ENCODE measurements around the gene ACSF3. TPM values are rescaled to one million over a fixed set of nuclear protein-coding genes. Genes with fewer than 3 reads are reported as not detected.

ACSF3 gene
- total RNA-seq, 6 experiments from 2014 or later = 18.4 to 24.2 (median 21.2) TPM

DNA sequence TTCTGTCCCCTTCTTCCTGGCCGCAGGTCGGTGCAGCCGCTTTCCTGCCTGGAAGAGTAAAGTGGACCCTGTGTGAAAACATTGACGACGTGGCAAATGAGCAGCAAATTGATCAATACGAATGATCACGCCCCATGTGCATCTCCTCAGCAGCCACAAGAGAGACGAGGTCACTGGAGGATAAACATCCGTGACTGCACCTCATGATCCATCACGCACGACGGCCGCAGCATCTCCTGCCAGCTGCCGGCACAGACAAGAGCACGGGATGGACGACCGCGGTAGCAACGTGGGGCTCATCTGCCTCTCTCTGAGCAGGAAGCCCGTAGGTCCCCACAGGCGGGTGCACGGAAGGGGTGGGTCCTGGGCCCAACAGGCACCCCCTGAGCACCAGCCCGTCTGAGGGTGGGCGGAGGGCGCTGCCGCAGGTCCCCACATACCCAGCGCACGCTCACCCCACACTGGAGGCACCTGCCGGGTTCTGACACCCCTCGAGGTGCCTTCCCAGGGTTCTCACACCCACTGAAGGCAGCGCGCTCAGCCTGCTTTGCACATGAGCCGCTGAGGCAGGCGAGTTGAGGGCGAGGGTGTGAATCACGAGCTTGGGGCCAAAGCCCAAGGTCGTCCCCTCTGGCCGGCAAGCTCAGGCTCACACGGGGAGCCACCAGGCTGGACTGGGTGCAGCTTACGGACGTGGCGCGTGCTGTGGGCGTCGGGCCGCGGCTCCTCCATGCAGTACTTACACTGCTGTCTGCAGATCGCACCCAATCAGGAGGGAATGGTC, 65.6 kb downstream of the ACSF3 start:
- TF ChIP-seq, protein P1, sequence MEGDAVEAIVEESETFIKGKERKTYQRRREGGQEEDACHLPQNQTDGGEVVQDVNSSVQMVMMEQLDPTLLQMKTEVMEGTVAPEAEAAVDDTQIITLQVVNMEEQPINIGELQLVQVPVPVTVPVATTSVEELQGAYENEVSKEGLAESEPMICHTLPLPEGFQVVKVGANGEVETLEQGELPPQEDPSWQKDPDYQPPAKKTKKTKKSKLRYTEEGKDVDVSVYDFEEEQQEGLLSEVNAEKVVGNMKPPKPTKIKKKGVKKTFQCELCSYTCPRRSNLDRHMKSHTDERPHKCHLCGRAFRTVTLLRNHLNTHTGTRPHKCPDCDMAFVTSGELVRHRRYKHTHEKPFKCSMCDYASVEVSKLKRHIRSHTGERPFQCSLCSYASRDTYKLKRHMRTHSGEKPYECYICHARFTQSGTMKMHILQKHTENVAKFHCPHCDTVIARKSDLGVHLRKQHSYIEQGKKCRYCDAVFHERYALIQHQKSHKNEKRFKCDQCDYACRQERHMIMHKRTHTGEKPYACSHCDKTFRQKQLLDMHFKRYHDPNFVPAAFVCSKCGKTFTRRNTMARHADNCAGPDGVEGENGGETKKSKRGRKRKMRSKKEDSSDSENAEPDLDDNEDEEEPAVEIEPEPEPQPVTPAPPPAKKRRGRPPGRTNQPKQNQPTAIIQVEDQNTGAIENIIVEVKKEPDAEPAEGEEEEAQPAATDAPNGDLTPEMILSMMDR (IDR thresholded peaks at IDR 0.05) = no peak
- Mint-ChIP-seq H3K4me3 (no peak overlapping the region), H3K9me3 (peaks cover 9% of the 10 kb centered on the region), H3K27ac (no peak overlapping the region), H3K27me3 (ENCODE audit: insufficient read depth) (peaks cover 10% of the 10 kb centered on the region), H3K36me3 (ENCODE audit: low read depth) (no peaks in the 10 kb centered on the region), H3K4me1 (ENCODE audit: low read depth) (peaks cover 24% of the 10 kb centered on the region)
- no peak for DNase-seq

DNA sequence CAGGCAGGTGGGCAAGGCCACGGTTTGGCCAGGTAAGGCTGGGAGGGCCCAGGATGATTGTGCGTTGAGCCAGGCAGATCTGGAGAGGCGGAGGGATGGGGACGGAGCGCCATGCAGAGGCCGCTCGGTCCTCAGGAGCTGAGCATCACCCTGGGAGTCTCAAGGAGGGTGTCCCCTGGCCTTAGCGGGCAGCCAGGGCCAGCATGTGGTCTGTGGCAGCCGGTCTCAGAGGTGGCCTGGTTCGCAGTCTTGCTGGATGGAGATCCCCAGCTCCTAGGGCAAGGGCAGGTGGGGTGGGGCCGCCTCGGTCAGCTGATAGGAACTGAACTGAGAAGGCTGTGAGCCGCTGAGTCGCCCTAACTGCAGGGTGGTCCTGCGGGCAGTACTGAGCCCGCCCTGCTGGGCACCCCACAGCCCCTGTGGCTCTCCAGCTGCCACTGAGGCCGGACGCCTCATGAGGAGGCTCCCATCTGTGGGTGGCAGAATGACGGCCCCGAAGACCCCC, 66.2 kb downstream of the ACSF3 start:
- no peak overlapping the region for H3K4me3 Mint-ChIP-seq
- H3K9me3 Mint-ChIP-seq = peaks cover 9% of the 10 kb centered on the region
- peaks cover 10% of the 10 kb centered on the region for H3K27me3 Mint-ChIP-seq (ENCODE audit: insufficient read depth)
- H3K36me3 Mint-ChIP-seq (ENCODE audit: low read depth) = no peaks in the 10 kb centered on the region
- peaks cover 21% of the 10 kb centered on the region for H3K4me1 Mint-ChIP-seq (ENCODE audit: low read depth)
- TF ChIP-seq, protein P1 (IDR thresholded peaks at IDR 0.05) = no peak
- no peak for DNase-seq
- no peak overlapping the region for H3K27ac Mint-ChIP-seq

DNA sequence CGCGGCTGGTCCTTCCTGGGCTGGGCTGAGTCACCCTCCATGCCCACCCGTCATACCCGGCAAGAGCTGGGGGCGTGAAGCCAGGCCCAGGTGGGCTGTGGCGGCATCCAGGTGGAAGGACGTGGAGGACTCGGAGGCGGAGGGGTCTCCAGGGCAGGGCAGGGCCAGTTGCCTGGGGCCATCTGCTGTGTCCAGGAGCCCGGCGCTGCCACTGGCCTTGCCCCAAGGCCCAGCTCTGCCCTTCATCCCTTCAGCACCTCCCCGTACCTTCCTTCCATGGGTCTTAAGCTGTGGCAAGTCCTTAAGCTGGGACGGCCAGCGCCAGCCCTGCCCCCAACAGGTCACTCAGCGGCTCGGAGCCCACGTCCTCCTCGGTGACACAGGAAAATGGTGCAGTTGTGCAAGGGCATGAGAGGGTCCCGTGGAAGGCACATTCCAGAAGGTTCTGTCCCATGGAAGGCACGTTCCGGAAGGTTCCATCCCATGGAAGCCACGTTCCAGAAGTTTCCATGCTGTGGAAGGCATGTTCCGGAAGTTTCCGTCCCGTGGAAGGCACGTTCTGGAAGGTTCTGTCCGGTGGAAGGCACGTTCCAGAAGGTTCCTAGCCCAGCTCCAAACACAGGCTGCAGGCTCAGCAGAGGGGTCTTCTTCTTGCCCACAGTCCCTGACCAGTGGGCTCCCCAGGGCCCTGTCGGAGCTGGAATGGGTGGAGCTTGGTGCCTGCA, 67.5 kb downstream of the ACSF3 start:
- TF ChIP-seq, protein P1 (IDR thresholded peaks at IDR 0.05) = no peak
- Mint-ChIP-seq H3K9me3 (peaks cover 9% of the 10 kb centered on the region), H3K4me1 (ENCODE audit: low read depth) (peaks cover 9% of the 10 kb centered on the region), H3K36me3 (ENCODE audit: low read depth) (no peaks in the 10 kb centered on the region), H3K4me3 (no peak overlapping the region), H3K27ac (no peak overlapping the region), H3K27me3 (ENCODE audit: insufficient read depth) (peaks cover 10% of the 10 kb centered on the region)
- no peak for DNase-seq

DNA sequence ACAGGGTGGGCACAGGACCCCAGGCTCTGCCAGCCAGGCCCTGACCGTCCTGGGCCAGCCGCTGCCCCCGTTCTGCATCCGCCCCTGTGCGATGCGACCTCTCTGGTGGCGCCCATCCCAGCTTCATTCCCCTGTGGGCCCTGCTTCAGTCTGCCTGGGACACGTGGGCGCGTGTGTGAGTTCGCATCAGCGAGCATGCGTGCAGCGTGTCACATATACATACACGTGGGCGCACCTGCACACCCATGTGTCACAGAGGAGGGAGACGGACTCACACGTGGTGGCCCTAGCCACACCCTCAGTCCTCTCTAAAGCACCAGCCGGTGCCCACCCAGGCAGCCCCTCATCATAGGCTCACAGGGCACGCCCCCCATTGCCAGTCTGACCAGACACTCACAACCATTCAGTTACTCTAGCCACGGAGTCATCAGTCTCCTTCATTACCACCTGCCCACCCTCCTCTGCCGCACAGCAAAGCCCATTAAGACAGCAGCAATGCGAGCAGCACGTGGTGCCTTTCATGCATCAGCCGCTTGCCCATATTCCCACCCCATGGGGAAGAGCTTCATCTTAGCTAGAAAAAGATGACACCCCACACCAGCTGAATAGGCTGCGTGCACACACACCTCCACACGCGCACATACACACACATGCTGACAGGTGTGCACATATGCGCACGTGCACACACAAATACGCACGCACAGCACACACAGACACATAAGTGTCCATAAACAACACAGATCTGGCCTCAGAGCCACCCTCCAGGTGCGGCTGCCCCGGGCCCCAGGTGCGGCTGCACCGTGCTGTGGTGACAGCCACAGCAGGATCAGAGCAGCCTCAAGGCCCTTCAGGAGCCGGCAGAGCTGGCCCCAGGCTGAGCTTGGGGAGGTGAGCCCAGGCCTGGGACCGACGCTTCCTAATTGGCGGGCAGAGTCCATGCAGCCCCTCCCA, 68.4 kb downstream of the ACSF3 start:
- Mint-ChIP-seq H3K4me3 (no peak overlapping the region), H3K9me3 (peaks cover 9% of the 10 kb centered on the region), H3K27me3 (ENCODE audit: insufficient read depth) (peaks cover 11% of the 10 kb centered on the region), H3K27ac (no peak overlapping the region), H3K4me1 (ENCODE audit: low read depth) (peaks cover 9% of the 10 kb centered on the region), H3K36me3 (ENCODE audit: low read depth) (no peaks in the 10 kb centered on the region)
- TF ChIP-seq, protein P1 (IDR thresholded peaks at IDR 0.05) = no peak
- no peak for DNase-seq

DNA sequence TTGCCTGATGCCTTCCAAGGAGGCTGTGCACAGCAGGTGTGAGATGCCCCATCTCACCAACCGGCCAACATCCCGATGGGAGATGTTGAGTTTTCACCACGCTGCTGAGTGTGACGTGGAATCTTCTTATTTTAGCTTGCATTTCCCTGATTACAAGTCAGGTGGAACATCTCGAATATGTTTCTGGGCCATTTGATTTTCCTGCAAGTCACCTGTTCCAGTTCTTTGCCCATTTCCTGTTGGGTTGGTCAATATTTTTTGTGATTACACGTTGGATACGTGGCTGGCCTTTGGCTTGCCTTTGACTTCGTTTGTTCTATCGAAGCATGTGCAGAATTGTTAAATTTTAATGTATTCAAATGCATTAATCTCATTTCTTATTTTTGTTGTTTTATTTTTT, 69.6 kb downstream of the ACSF3 start:
- H3K9me3 Mint-ChIP-seq = peaks cover 8% of the 10 kb centered on the region
- DNase-seq = no peak
- H3K36me3 Mint-ChIP-seq (ENCODE audit: low read depth) = no peaks in the 10 kb centered on the region
- H3K4me3 Mint-ChIP-seq = no peak overlapping the region
- no peak overlapping the region for H3K27ac Mint-ChIP-seq
- H3K27me3 Mint-ChIP-seq (ENCODE audit: insufficient read depth) = peaks cover 11% of the 10 kb centered on the region
- peaks cover 9% of the 10 kb centered on the region for H3K4me1 Mint-ChIP-seq (ENCODE audit: low read depth)
- TF ChIP-seq, protein P1 (IDR thresholded peaks at IDR 0.05) = no peak

Measured in HFFc6 (cell line).